Forelimb muscle (tissue), 1 donor: Measurements from ENCODE around the gene AVPR1B. TPM values are rescaled to one million over a fixed set of nuclear protein-coding genes. Genes with fewer than 3 reads are reported as not detected.

Experiments
- polyA plus RNA-seq: library from polyadenylated mRNA; unstranded; fragments of 120-200 nt; gene quantifications from one replicate; pipeline ENCODE4 v1.2.1, GENCODE V29; 2013; ENCODE audit not compliant: insufficient read length

Gene AVPR1B
- polyA plus RNA-seq, 1 donor: 0.24 TPM

Other genes starting within 250 kb of the AVPR1B start
- gene SLC26A9, start 173.9 kb downstream of the AVPR1B start, polyA plus RNA-seq: 0.04 TPM
- 9.2 TPM for gene RAB7B, start 114.0 kb downstream of the AVPR1B start, polyA plus RNA-seq
- 0.20 TPM for gene CTSE, start 93.5 kb downstream of the AVPR1B start, polyA plus RNA-seq
- 0.53 TPM for gene RHEX, start 64.2 kb downstream of the AVPR1B start, polyA plus RNA-seq
- gene FAM72A, start 85.5 kb upstream of the AVPR1B start, polyA plus RNA-seq: 3.6 TPM
- 66.0 TPM for gene SRGAP2, start 86.2 kb upstream of the AVPR1B start, polyA plus RNA-seq